Astrocyte (in vitro differentiated cells and primary cell): ENCODE measurements around the gene RPAIN. TPM values are rescaled to one million over a fixed set of nuclear protein-coding genes. Genes with fewer than 3 reads are reported as not detected.
A peak's percentile ranks its signal among the peaks of the same experiment; 100 is the strongest.

Experiments used
- DNase-seq: peaks from one replicate; pipeline ENCODE4 v3.0.0-alpha.2; 2010; ENCODE audit warnings: low read depth
- FAIRE-seq: peaks from 2 replicates; lab custom pipeline; 2011; peaks lifted over from hg19 to GRCh38; lab: Jason Lieb, UNC
- H2AFZ ChIP-seq: 2 replicates; pipeline ENCODE4 v1.6.0; 2012; ENCODE audit warnings: low read depth, low read length, inconsistent platforms
- H3K27ac ChIP-seq: 2 replicates; pipeline ENCODE4 v1.5.1; 2011; ENCODE audit warnings: low read depth, low read length, inconsistent platforms
- H3K27me3 ChIP-seq: 2 replicates; pipeline ENCODE4 v1.6.0; 2011; ENCODE audit warnings: low read length, inconsistent platforms; ENCODE audit not compliant: insufficient read depth
- H3K36me3 ChIP-seq: 2 replicates; pipeline ENCODE4 v1.5.1; 2011; ENCODE audit warnings: low read length, inconsistent platforms; ENCODE audit not compliant: insufficient read depth
- H3K4me1 ChIP-seq: 2 replicates; pipeline ENCODE4 v1.5.1; 2011; ENCODE audit warnings: low read length, inconsistent platforms; ENCODE audit not compliant: insufficient read depth
- H3K4me2 ChIP-seq: 2 replicates; pipeline ENCODE4 v1.6.0; 2012; ENCODE audit warnings: low read length, inconsistent platforms
- H3K4me3 ChIP-seq: 2 replicates; pipeline ENCODE4 v1.5.1; 2011; ENCODE audit warnings: low read depth, mild to moderate bottlenecking, low read length, inconsistent platforms; ENCODE audit not compliant: insufficient read depth
- H3K79me2 ChIP-seq: 2 replicates; pipeline ENCODE4 v1.6.0; 2012; ENCODE audit warnings: mild to moderate bottlenecking, low read length, inconsistent platforms; ENCODE audit not compliant: insufficient read depth
- H3K9ac ChIP-seq: 2 replicates; pipeline ENCODE4 v1.6.0; 2012; ENCODE audit warnings: mild to moderate bottlenecking, low read length, inconsistent platforms
- H3K9me3 ChIP-seq: 2 replicates; pipeline ENCODE4 v1.5.1; 2012; ENCODE audit warnings: low read depth, mild to moderate bottlenecking, low read length, inconsistent platforms; ENCODE audit not compliant: insufficient read depth
- H4K20me1 ChIP-seq: 2 replicates; pipeline ENCODE4 v1.6.0; 2012; ENCODE audit warnings: low read length, inconsistent platforms; ENCODE audit not compliant: insufficient read depth
- H3K27ac Mint-ChIP-seq: one replicate; pipeline ENCODE4 v1.8.0; 2021; ENCODE audit warnings: mild to moderate bottlenecking, mixed read lengths; ENCODE audit not compliant: unreplicated experiment
- H3K27me3 Mint-ChIP-seq: one replicate; pipeline ENCODE4 v1.8.0; 2021; ENCODE audit warnings: low read depth, mixed read lengths; ENCODE audit not compliant: unreplicated experiment
- H3K36me3 Mint-ChIP-seq: one replicate; pipeline ENCODE4 v1.8.0; 2021; ENCODE audit warnings: low read depth, mixed read lengths; ENCODE audit not compliant: unreplicated experiment
- H3K4me1 Mint-ChIP-seq: one replicate; pipeline ENCODE4 v1.8.0; 2021; ENCODE audit warnings: low read depth, mixed read lengths; ENCODE audit not compliant: unreplicated experiment
- H3K4me3 Mint-ChIP-seq: one replicate; pipeline ENCODE4 v1.8.0; 2021; ENCODE audit warnings: mild to moderate bottlenecking, moderate library complexity, mixed read lengths; ENCODE audit not compliant: unreplicated experiment
- H3K9me3 Mint-ChIP-seq: one replicate; pipeline ENCODE4 v1.8.0; 2021; ENCODE audit warnings: mild to moderate bottlenecking, mixed read lengths; ENCODE audit not compliant: unreplicated experiment
- CTCF ChIP-seq: IDR thresholded peaks from 2 replicates; pipeline ENCODE4 v1.5.1; 2011; ENCODE audit warnings: low read depth, mild to moderate bottlenecking, inconsistent platforms, low read length, moderate library complexity; ENCODE audit not compliant: insufficient read depth
- EZH2 ChIP-seq: IDR thresholded peaks from 2 replicates; pipeline ENCODE4 v1.6.1; 2012; ENCODE audit warnings: mild to moderate bottlenecking, low read length, inconsistent platforms; ENCODE audit not compliant: insufficient read depth
- total RNA-seq: library from RNA; stranded (reverse); gene quantifications from 2 replicates; pipeline ENCODE4 v1.2.1, GENCODE V29; 2021

RPAIN gene
- total RNA-seq, 1 donor from 2014 or later: 46.5 TPM

- Histone ChIP-seq H3K27ac (peak overlapping the region; percentile 21), H3K4me2 (peak overlapping the region; percentile 64), H2AFZ (no peak overlapping the region), H3K4me1 (peaks cover 29% of the 10 kb centered on the region), H4K20me1 (peaks cover 23% of the 10 kb centered on the region), H3K9me3 (no peaks in the 10 kb centered on the region), H3K27me3 (no peaks in the 10 kb centered on the region), H3K4me3 (no peak overlapping the region), H3K36me3 (peaks cover 31% of the 10 kb centered on the region), H3K79me2 (peaks cover 46% of the 10 kb centered on the region), H3K9ac (no peak overlapping the region)
- H3K4me1 Mint-ChIP-seq: peaks cover 22% of the 10 kb centered on the region
- no peaks in the 10 kb centered on the region for H3K9me3 Mint-ChIP-seq
- H3K27me3 Mint-ChIP-seq: no peaks in the 10 kb centered on the region
- peak overlapping the region; percentile 41 for H3K27ac Mint-ChIP-seq
- DNase-seq (peak; percentile 68), FAIRE-seq (no peak)
- TF ChIP-seq EZH2 (no peak), CTCF (no peak)
- H3K36me3 Mint-ChIP-seq: peaks cover 6% of the 10 kb centered on the region
- H3K4me3 Mint-ChIP-seq: peak overlapping the region; percentile 22
These were observed 2.5 kb downstream of the RPAIN start for GRCh38 chr17:5422505-5422904.

- Histone ChIP-seq H3K79me2 (peaks cover 27% of the 10 kb centered on the region), H4K20me1 (peaks cover 15% of the 10 kb centered on the region), H3K27me3 (no peaks in the 10 kb centered on the region), H3K4me3 (no peak overlapping the region), H3K9ac (no peak overlapping the region), H3K27ac (no peak overlapping the region), H3K36me3 (peaks cover 31% of the 10 kb centered on the region), H3K4me1 (peaks cover 21% of the 10 kb centered on the region), H3K4me2 (no peak overlapping the region), H3K9me3 (no peaks in the 10 kb centered on the region), H2AFZ (no peak overlapping the region)
- H3K4me3 Mint-ChIP-seq: no peak overlapping the region
- H3K27ac Mint-ChIP-seq: peak overlapping the region; percentile 83
- peaks cover 20% of the 10 kb centered on the region for H3K4me1 Mint-ChIP-seq
- no peaks in the 10 kb centered on the region for H3K27me3 Mint-ChIP-seq
- DNase-seq: peak; percentile 30
- H3K9me3 Mint-ChIP-seq: no peaks in the 10 kb centered on the region
- peaks cover 9% of the 10 kb centered on the region for H3K36me3 Mint-ChIP-seq
- TF ChIP-seq EZH2 (no peak), CTCF (no peak)
- no peak for FAIRE-seq
These were observed 4.9 kb downstream of the RPAIN start for GRCh38 chr17:5424909-5425308.

GRCh38 chr17:5425826-5426225 lies 5.8 kb downstream of the RPAIN start:
- Histone ChIP-seq H3K36me3 (peaks cover 37% of the 10 kb centered on the region), H4K20me1 (peaks cover 15% of the 10 kb centered on the region), H3K27ac (no peak overlapping the region), H3K4me1 (peaks cover 17% of the 10 kb centered on the region), H3K27me3 (no peaks in the 10 kb centered on the region), H3K9ac (no peak overlapping the region), H3K4me2 (no peak overlapping the region), H3K4me3 (no peak overlapping the region), H2AFZ (no peak overlapping the region), H3K79me2 (peaks cover 19% of the 10 kb centered on the region), H3K9me3 (no peaks in the 10 kb centered on the region)
- no peak overlapping the region for H3K4me3 Mint-ChIP-seq
- FAIRE-seq (no peak), DNase-seq (no peak)
- H3K27ac Mint-ChIP-seq: peak overlapping the region; percentile 47
- no peaks in the 10 kb centered on the region for H3K9me3 Mint-ChIP-seq
- TF ChIP-seq CTCF: no peak
- no peak for TF ChIP-seq EZH2
- peaks cover 18% of the 10 kb centered on the region for H3K4me1 Mint-ChIP-seq
- H3K36me3 Mint-ChIP-seq: peaks cover 15% of the 10 kb centered on the region
- no peaks in the 10 kb centered on the region for H3K27me3 Mint-ChIP-seq
